HAP-1 (cell line): ENCODE measurements around the gene ZBTB20.
A peak's percentile ranks its signal among the peaks of the same experiment; 100 is the strongest.

ENCODE experiments used
- DNase-seq, 2 experiments: peaks; one replicate each; pipeline ENCODE4 v3.0.0-alpha.2; 2016 to 2020; ENCODE audit warnings: low spot score in 2 of 2
- H3K27me3 ChIP-seq: fragments of 250-450 bp; sonication (Bioruptor Pico); 2 replicates; pipeline ENCODE4 v1.5.1; 2020; ENCODE audit warnings: low read depth, mild to moderate bottlenecking, moderate library complexity
- H3K36me3 ChIP-seq: fragments of 250-450 bp; sonication (Bioruptor Pico); replicated peaks from 2 replicates; pipeline ENCODE4 v1.5.1; 2020; ENCODE audit warnings: mild to moderate bottlenecking
- H3K4me1 ChIP-seq: fragments of 250-450 bp; sonication (Bioruptor Pico); 2 replicates; pipeline ENCODE4 v1.5.1; 2020; ENCODE audit warnings: mild to moderate bottlenecking
- H3K4me3 ChIP-seq: fragments of 250-450 bp; sonication (Bioruptor Pico); 2 replicates; pipeline ENCODE4 v1.5.1; 2020; ENCODE audit warnings: mild to moderate bottlenecking, moderate library complexity
- H3K9me3 ChIP-seq: fragments of 250-450 bp; sonication (Bioruptor Pico); 2 replicates; pipeline ENCODE4 v1.5.1; 2020; ENCODE audit warnings: mild to moderate bottlenecking, moderate library complexity
- in situ Hi-C: fragments of 300-500 bp; cut with MboI; formaldehyde crosslinking; loops from 3 replicates; pipeline ENCODE4 v1.14.3; 2020; ENCODE audit warnings: low sequenced_read_pairs, inconsistent platforms, mixed read lengths

ZBTB20 gene

DNA sequence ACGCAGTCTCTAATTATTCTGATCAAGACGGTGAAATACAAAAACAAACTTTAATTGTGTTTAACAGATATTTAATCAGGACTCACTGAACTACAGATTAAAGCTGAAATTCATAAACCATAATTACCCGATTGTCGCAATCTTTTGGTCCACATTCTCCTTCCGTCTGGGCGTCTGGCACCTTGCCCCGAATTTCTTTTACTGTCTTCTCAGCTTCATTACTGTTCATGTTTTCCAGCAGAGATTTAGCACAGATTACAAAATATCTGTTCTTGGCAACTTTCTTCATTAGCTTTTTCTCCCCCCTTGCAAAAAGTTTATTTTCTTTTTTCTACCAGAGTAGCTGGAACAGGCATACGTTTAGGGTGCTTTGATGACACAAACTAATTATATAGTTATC lies 581.9 kb downstream of the ZBTB20 start:
- Histone ChIP-seq H3K27me3 (no peaks in the 10 kb centered on the region), H3K36me3 (no peaks in the 10 kb centered on the region), H3K4me1 (peaks cover 8% of the 10 kb centered on the region), H3K9me3 (0 out of 2 replicates have a peak, but pooled peaks cover 2% of the 10 kb centered on the region), H3K4me3 (no peak overlapping the region)
- in situ Hi-C loops = no loop called here
- no peak for DNase-seq

GRCh38 chr3:114563720-114564119 lies 583.4 kb downstream of the ZBTB20 start:
- in situ Hi-C loops = no loop called here
- Histone ChIP-seq H3K36me3 (no peaks in the 10 kb centered on the region), H3K9me3 (0 out of 2 replicates have a peak, but pooled peaks cover 2% of the 10 kb centered on the region), H3K4me1 (peaks cover 8% of the 10 kb centered on the region), H3K4me3 (no peak overlapping the region), H3K27me3 (no peaks in the 10 kb centered on the region)
- no peak for DNase-seq

- in situ Hi-C loops = no loop called here
- DNase-seq = no peak
These were observed 584.5 kb downstream of the ZBTB20 start for GRCh38 chr3:114562557-114562956.

DNA sequence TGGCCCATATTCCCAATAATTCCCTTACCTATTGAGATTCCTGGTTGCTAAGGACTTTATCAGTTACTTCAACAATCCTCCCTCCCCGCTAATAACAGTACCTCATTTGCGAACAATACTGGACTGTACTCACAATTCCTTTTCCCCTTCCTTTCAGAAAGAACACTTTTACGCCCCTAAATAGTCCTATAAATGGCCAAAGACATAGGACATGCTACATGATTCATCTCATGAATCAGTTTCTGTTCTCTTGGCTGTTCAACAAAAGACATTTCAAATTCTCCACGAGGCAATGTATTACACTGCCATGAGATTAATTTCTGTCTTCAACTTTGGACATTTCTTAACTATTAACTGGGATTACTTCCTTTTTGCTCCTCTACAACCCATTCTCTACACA lies 588.8 kb downstream of the ZBTB20 start:
- H3K4me3 ChIP-seq = no peak overlapping the region
- peaks cover 20% of the 10 kb centered on the region for H3K4me1 ChIP-seq
- 0 out of 2 replicates have a peak, but pooled peaks cover 2% of the 10 kb centered on the region for H3K9me3 ChIP-seq
- in situ Hi-C loops = no loop called here
- DNase-seq = no peak
- no peaks in the 10 kb centered on the region for H3K36me3 ChIP-seq
- H3K27me3 ChIP-seq = no peaks in the 10 kb centered on the region

More at GRCh38 chr3:114562557-114562956, 584.5 kb downstream of the ZBTB20 start:
- Histone ChIP-seq H3K4me1 (peaks cover 11% of the 10 kb centered on the region), H3K27me3 (no peaks in the 10 kb centered on the region), H3K36me3 (no peaks in the 10 kb centered on the region), H3K4me3 (no peak overlapping the region), H3K9me3 (0 out of 2 replicates have a peak, but pooled peaks cover 2% of the 10 kb centered on the region)

- no peaks in the 10 kb centered on the region for H3K27me3 ChIP-seq
- H3K4me1 ChIP-seq = peaks cover 20% of the 10 kb centered on the region
- no peaks in the 10 kb centered on the region for H3K36me3 ChIP-seq
- in situ Hi-C loops = no loop called here
- no peak overlapping the region for H3K4me3 ChIP-seq
- 0 out of 2 replicates have a peak, but pooled peaks cover 2% of the 10 kb centered on the region for H3K9me3 ChIP-seq
- no peak for DNase-seq
These were observed 589.3 kb downstream of the ZBTB20 start for GRCh38 chr3:114557791-114558190.

DNA sequence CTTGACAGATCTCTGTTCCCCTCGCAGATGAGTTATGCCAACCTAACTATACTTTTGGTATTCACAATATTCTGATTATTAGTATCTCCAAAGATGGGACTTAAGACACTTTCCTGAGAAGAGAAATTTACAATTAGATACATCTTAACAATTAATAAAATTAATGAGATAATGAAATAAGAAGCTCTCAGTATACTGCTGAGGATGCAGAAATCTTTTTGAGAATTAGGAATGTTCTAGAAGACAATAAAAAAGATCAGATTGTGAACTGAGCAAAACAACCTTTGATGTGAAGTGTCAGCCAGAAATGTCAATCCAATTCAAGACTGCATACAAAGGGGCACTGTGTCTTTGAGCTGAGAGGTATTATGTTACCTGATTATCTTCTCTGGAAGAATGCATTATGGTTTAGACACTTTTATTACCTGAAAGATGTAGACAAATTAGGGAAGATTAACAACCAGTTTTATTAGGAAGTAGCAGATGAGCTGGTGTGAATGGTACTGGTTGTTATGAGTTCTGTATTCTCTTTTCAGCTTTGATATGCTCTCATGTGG lies 590.4 kb downstream of the ZBTB20 start:
- Histone ChIP-seq H3K36me3 (no peaks in the 10 kb centered on the region), H3K9me3 (no peaks in the 10 kb centered on the region), H3K4me1 (peaks cover 22% of the 10 kb centered on the region), H3K4me3 (no peak overlapping the region), H3K27me3 (no peaks in the 10 kb centered on the region)
- in situ Hi-C loops = no loop called here
- peak in 1 of 2 experiments; percentile 69 for DNase-seq

- H3K27me3 ChIP-seq = no peaks in the 10 kb centered on the region
- peaks cover 32% of the 10 kb centered on the region for H3K4me1 ChIP-seq
- no peaks in the 10 kb centered on the region for H3K36me3 ChIP-seq
- H3K4me3 ChIP-seq = no peak overlapping the region
- DNase-seq = no peak
- in situ Hi-C loops = no loop called here
- H3K9me3 ChIP-seq = no peaks in the 10 kb centered on the region
These were observed 592.4 kb downstream of the ZBTB20 start for GRCh38 chr3:114554731-114555130.

GRCh38 chr3:114553949-114554593 lies 593.0 kb downstream of the ZBTB20 start:
- H3K4me1 ChIP-seq = peaks cover 32% of the 10 kb centered on the region
- H3K4me3 ChIP-seq = no peak overlapping the region
- H3K27me3 ChIP-seq = no peaks in the 10 kb centered on the region
- in situ Hi-C loops = no loop called here
- DNase-seq = no peak
- H3K36me3 ChIP-seq = no peaks in the 10 kb centered on the region
- H3K9me3 ChIP-seq = no peaks in the 10 kb centered on the region

DNA sequence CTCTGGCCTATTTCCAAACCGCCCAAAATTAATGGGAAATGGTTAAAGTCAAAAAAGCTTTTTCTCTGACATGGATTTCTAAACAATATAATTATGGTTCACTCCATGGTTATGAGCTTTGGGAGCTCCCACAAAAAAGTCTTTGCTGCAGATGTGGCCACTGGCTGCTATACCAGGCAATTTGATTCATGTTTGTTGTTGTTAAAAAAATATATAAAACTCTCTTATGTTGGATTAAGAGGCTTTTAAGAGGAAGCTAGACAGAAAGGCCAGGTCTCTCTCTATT lies 594.6 kb downstream of the ZBTB20 start:
- in situ Hi-C loops = no loop called here
- H3K4me1 ChIP-seq = peaks cover 28% of the 10 kb centered on the region
- H3K4me3 ChIP-seq = no peak overlapping the region
- DNase-seq = no peak
- H3K9me3 ChIP-seq = no peaks in the 10 kb centered on the region
- no peaks in the 10 kb centered on the region for H3K36me3 ChIP-seq
- H3K27me3 ChIP-seq = no peaks in the 10 kb centered on the region

- Histone ChIP-seq H3K4me3 (no peak overlapping the region), H3K4me1 (peaks cover 22% of the 10 kb centered on the region)
These were observed 595.1 kb downstream of the ZBTB20 start for GRCh38 chr3:114551770-114552526.

DNA sequence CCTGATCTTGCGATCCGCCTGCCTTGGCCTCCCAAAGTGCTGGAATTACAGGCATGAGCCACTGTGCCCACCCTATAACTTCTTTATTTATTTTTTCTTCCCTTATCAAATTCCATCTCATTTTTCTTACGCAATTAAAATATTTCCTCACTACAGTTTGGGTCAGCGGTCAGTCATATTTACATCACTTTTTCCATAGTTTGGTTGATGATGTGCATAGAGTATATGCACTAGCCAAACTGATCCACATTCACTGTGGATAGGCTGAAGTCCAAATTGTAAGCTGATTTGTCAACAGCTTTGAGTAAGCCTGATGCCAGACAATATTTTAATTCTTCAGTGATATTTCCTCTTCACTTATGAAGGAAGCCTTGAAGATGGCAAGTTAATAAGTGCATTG lies 596.9 kb downstream of the ZBTB20 start:
- Histone ChIP-seq H3K27me3 (no peaks in the 10 kb centered on the region), H3K9me3 (no peaks in the 10 kb centered on the region), H3K36me3 (no peaks in the 10 kb centered on the region), H3K4me3 (no peak overlapping the region), H3K4me1 (peaks cover 18% of the 10 kb centered on the region)
- in situ Hi-C loops = no loop called here
- no peak for DNase-seq

More at GRCh38 chr3:114551770-114552526, 595.1 kb downstream of the ZBTB20 start:
- in situ Hi-C loops = no loop called here
- Histone ChIP-seq H3K9me3 (no peaks in the 10 kb centered on the region), H3K27me3 (no peaks in the 10 kb centered on the region), H3K36me3 (no peaks in the 10 kb centered on the region)
- no peak for DNase-seq

GRCh38 chr3:114545193-114545592 lies 601.9 kb downstream of the ZBTB20 start:
- DNase-seq = no peak

GRCh38 chr3:114542359-114542758 lies 604.7 kb downstream of the ZBTB20 start:
- no peaks in the 10 kb centered on the region for H3K36me3 ChIP-seq
- no peaks in the 10 kb centered on the region; the same call in 1 of the 2 replicates for H3K9me3 ChIP-seq
- peak; percentile 75 to 98 for DNase-seq
- H3K27me3 ChIP-seq = no peaks in the 10 kb centered on the region
- H3K4me1 ChIP-seq = peaks cover 18% of the 10 kb centered on the region
- no peak overlapping the region for H3K4me3 ChIP-seq
- in situ Hi-C loops = no loop called here

More at GRCh38 chr3:114545193-114545592, 601.9 kb downstream of the ZBTB20 start:
- H3K9me3 ChIP-seq = no peaks in the 10 kb centered on the region
- no peak overlapping the region for H3K4me3 ChIP-seq
- no peaks in the 10 kb centered on the region for H3K27me3 ChIP-seq
- peaks cover 18% of the 10 kb centered on the region for H3K4me1 ChIP-seq
- in situ Hi-C loops = no loop called here
- H3K36me3 ChIP-seq = no peaks in the 10 kb centered on the region

DNA sequence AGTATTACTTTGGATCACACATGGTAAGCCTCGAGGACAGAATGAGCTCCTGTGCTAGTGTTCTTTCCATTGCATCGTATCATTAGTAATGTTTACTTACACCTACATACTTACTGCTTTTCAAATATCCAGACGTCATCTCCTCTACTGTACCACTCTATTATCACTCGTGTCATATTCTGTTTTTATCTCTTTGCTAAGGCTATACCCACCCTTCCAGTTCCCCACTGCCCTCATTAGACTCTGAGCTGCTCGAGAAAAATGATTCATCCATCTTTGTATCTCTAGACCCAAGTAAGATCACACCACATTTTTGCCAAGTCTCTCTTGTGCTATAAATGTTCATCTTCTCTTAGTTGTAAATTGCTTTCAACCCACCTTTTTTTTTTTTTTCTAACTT lies 607.6 kb downstream of the ZBTB20 start:
- Histone ChIP-seq H3K4me1 (peaks cover 18% of the 10 kb centered on the region), H3K4me3 (no peak overlapping the region), H3K27me3 (no peaks in the 10 kb centered on the region), H3K9me3 (no peaks in the 10 kb centered on the region; the same call in 1 of the 2 replicates), H3K36me3 (no peaks in the 10 kb centered on the region)
- no peak for DNase-seq
- in situ Hi-C loops = no loop called here
